Erythroblast (primary cell): ENCODE data around the gene ALDH16A1.

Source experiments
- GATA1 ChIP-seq: IDR thresholded peaks from 2 replicates; pipeline ENCODE4 v1.6.1; 2011; ENCODE audit warnings: low read depth, mild to moderate bottlenecking, control low read depth, low read length, moderate library complexity
- POLR2A ChIP-seq: IDR thresholded peaks from 2 replicates; pipeline ENCODE4 v1.6.1; 2011; ENCODE audit warnings: mild to moderate bottlenecking, low read length

DNA sequence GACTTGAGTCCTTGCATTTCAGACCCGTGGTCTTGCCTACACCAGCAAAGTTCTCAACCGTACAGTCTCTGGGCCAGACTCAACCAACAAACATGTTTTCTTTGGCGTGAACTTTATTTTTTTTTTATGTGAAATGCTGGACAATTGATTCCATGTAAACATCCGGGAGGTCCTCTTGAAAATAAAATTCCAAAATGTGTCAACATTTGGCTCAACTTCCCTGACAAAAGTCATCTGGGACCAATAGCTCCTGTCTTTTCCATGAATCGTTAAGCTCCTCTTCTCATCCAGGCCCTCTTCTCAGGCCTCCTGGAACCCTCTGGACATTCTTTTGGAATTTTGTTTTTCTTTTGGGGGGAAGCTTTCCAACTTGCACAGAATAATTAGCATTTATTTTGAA is 2.7 kb downstream of the ALDH16A1 start:
- TF ChIP-seq POLR2A (no peak), GATA1 (no peak)
